Fibroblast of upper back skin (primary cell): ENCODE measurements around the gene VAT1L.
"Not testable (repeated sequence)": the region's sequence is repeated elsewhere in the genome, so short reads cannot be mapped to it uniquely, and the experiment has no call there.

Source experiments
- DNase-seq: peaks from one replicate; pipeline ENCODE4 v3.0.0-alpha.2; 2013

Gene VAT1L

GRCh38 chr16:77963185-77964044 lies 175.1 kb downstream of the VAT1L start:
- DNase-seq: peak; percentile 17

GRCh38 chr16:77965346-77965745 lies 177.0 kb downstream of the VAT1L start:
- DNase-seq: no peak

- no peak for DNase-seq
Measured at GRCh38 chr16:77967054-77967904, 178.9 kb downstream of the VAT1L start.

GRCh38 chr16:77969861-77970260 lies 181.5 kb downstream of the VAT1L start:
- DNase-seq: no peak

GRCh38 chr16:77970371-77970770 lies 182.0 kb downstream of the VAT1L start:
- no peak for DNase-seq

GRCh38 chr16:77971306-77972061 lies 183.1 kb downstream of the VAT1L start:
- DNase-seq: peak; percentile 73

- no peak for DNase-seq
Measured at GRCh38 chr16:77972062-77972392, 183.7 kb downstream of the VAT1L start.

- DNase-seq: no peak
Measured at GRCh38 chr16:77974883-77975282, 186.5 kb downstream of the VAT1L start.

- no peak for DNase-seq
Measured at GRCh38 chr16:77975942-77976341, 187.6 kb downstream of the VAT1L start.

GRCh38 chr16:77977339-77977738 lies 189.0 kb downstream of the VAT1L start:
- no peak for DNase-seq

- no peak for DNase-seq
Measured at GRCh38 chr16:77985111-77985510, 196.7 kb downstream of the VAT1L start.

- DNase-seq: no peak
Measured at GRCh38 chr16:77986011-77986740, 197.8 kb downstream of the VAT1L start.

- no peak for DNase-seq
Measured at GRCh38 chr16:77987810-77988209, 199.4 kb downstream of the VAT1L start.

- no peak for DNase-seq
Measured at GRCh38 chr16:77989846-77990245, 201.5 kb downstream of the VAT1L start.

GRCh38 chr16:77991701-77992100 lies 203.3 kb downstream of the VAT1L start:
- no peak for DNase-seq

- DNase-seq: not testable (repeated sequence)
Measured at GRCh38 chr16:77992381-77992780, 204.0 kb downstream of the VAT1L start.

GRCh38 chr16:77993111-77993985 lies 205.0 kb downstream of the VAT1L start:
- DNase-seq: peak; percentile 73

GRCh38 chr16:77995843-77996455 lies 207.6 kb downstream of the VAT1L start:
- DNase-seq: no peak

GRCh38 chr16:77998350-77999023 lies 210.1 kb downstream of the VAT1L start:
- no peak for DNase-seq

GRCh38 chr16:78001451-78002025 lies 213.2 kb downstream of the VAT1L start:
- no peak for DNase-seq
